Fibroblast of peridontal ligament (primary cell): Measurements from ENCODE around the gene NME7.
A peak's percentile ranks its signal among the peaks of the same experiment; 100 is the strongest.
"Not testable (repeated sequence)": the region's sequence is repeated elsewhere in the genome, so short reads cannot be mapped to it uniquely, and the experiment has no call there.

Experiments used
- DNase-seq: peaks from one replicate; pipeline ENCODE4 v3.0.0-alpha.2; 2010; ENCODE audit errors: extremely low read depth

Gene NME7

DNA sequence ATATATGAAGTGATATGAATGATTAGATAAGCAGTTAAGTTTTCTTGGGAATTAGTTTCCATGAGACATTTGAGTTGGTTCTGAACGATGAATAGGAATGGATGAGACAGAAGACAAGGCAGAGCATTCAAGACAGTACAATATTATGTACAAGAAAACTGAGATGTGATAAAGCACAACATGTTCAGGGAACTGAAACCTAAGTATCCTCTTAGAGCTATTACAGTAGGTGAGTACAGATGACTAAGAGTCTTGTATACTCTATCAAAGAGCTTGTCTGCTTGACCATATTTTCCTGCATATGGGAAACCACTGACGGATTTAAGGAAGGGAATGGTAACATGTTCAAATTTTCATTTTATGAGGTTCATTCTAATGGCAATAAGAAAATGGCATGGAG, 61.6 kb downstream of the NME7 start:
- DNase-seq = no peak

DNA sequence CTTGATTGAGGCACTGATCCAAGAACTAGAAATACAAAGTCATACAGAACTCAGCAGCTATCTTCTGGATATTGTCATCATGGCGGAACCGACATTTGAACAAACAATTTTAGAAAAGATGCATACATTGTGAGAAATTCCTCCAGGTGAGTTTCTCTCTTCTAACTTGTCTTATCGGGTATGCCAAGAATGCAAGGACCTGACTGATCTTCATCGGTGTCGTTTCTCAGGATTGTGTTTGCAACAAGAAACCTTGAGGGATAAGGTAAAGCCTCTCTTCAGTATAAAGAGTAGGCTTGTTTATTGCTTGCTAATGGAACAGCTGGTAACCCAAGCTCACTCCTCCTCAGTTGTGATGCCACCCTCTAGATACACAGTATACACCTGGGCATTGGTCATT, 62.2 kb downstream of the NME7 start:
- DNase-seq = no peak

DNA sequence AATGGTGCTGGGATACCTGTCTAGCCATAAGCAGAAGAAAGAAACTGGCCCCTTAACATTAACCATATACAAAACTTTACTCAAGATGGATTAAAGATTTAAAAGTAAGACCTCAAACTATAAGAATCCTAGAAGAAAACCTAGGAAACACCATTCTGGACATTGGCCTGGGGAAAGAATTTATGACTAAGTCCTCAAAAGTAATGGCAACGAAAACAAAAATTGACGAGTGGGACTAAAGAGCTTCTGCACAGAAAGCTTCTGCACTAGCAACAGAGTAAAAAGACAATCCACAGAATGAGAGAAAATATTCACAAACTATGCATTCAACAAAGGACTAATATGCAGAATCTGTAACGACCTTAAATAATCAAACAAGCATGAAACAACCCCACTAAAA, 66.7 kb downstream of the NME7 start:
- DNase-seq = no peak

DNA sequence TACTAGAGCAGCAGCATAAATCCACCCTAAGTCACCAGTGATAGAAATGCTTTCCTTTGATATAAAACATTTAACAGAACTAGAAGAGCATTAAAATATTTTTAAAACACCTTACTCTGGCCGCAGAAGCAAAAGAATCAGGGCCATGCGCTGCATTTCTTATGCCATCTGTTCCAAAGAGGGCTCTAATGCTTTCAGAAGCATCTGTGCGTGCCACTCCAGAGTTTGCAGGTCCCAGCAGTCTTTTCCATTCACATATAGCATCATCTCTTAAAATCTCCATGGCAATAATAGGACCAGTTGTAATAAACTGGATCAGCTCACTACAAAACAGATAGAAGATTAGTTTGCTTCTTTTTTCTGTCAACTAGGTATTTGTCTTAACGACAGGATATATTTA, 69.2 kb downstream of the NME7 start:
- no peak for DNase-seq

DNA sequence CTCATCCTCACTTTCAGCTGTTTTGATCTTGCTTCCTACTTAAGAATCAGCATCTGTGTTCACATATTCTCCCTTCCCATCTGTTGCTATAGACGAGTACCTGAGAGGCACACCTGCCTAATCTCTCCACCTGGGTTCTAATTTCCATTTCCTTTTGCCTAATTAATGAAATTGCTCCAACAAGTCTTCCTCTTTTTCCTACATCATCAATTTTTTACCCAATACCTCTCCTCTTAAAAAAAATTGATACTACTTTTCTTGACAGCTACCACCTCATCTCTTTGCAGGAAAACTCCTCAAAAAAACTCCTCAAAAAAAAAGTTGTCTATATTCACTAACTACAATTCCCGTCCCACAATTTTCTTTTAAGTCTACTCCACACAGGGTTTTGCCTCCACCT, 71.8 kb downstream of the NME7 start:
- DNase-seq = no peak

DNA sequence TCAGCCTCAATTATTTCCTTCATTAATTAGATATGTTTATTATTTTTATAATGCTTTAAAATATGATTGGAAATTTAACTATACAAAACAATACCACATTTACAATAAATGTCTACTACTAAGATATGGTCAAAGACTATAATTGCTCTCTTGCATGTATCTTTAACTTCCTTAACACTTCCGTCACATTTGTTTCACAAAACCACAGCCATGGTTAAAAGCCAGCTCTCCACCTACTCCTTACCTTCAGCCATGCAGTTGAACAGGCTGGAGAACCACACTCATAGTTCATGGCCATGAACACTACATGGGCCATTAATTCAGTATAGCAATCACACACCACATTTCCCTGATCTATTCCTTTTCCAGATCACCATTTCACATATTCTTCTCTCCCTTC, 72.2 kb downstream of the NME7 start:
- DNase-seq = no peak

DNA sequence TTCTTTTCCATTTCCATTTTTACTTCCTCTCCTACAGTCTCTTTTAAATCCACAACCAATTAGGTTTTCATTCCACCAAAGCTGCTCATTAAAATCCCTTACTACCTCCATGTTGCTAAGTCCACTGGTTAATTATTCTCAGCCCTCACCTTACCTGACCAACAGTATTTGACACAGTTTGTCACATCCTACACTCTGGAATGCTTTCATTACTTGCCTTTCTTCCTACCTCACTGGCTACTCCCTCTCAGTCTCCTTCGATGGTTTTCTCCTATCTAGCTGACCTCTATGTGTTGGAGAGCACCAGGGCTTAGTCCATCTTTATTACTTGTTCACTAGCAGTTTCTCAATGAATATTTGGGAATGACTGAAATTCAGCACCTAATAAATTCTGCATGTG, 78.6 kb downstream of the NME7 start:
- DNase-seq = no peak

DNA sequence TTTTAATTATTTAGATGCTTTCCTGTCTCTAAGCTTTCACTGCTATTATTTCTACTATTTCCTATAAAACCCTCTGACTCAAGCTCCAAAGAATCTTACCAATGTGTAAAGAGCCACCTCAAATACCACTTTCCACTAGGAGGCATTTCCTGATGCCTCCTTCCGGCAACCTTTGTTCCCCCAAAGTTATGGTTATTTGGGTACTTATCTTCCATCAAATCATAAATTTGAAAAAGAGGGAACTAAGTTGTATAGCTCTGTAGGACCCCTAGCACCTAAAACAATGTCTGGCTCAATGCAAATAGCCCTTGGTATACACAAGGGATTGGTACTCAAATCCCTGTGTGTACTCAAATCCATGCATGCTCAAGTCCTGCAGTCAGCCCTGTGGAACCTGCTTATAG, 79.6 kb downstream of the NME7 start:
- no peak for DNase-seq

DNA sequence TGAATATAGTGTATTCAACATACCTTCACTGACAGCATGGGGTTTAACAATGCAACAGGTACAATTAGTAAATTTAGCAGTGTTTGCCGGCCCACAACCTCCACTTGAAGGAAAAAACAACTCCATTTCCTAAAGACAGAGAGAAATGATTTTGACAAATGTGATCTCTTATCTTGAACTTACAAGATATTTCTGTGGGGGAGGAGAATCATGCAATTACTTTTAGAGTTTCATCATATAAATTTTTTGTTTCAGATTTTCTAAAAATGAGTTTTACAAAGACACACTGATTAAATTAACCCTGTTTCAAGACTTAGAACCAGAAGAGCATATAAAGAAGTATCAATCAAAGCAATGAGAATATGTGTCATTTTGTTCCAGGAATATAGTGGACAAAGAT, 80.3 kb downstream of the NME7 start:
- DNase-seq = no peak

DNA sequence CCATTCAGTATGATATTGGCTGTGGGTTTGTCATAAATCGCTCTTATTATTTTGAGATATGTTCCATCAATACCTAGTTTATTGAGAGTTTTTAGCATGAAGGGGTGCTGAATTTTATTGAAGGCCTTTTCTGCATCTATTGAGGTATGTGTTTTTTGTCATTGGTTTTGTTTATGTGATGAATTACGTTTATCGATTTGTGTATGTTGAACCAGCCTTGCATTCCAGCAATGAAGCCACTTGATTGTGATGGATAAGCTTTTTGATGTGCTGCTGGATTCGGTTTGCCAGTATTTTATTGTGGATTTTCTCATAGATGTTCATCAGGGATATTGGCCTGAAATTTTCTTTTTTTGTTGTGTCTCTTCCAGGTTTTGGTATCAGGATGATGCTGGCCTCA, 86.0 kb downstream of the NME7 start:
- DNase-seq = not testable (repeated sequence)

DNA sequence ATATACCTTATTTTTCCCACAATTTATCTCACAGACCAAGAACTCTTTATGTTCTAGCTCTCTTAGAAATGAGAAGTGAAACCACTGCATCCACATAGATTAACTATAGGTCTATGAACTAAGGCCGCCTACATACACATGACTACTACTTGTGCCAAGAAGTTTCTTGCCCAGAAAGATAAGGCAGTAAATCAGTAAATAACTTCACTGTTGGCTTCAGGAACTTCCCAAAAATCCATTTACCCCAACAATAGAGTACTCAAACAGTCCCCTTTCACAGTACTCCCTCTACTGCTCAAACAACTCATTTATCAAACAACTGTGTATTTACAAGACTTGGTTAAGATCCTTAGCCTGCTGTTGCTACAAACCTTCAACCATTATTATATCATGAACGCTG, 96.5 kb downstream of the NME7 start:
- no peak for DNase-seq

DNA sequence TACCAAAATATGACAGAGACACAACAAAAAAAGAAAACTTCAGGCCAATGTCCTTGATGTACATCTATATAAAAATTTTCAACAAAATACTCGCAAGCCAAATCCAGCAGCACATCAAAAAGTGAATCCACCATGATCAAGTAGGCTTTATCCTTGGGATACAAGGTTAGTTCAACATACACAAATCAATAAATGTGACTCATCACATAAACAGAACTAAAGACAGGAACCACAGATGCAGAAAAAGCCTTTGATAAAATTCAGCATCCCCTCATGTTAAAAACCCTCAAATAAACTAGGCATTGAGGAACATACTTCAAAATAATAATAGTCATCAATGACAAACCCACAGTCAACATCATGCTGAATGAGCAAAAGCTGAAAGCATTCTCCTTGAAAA, 101.5 kb downstream of the NME7 start:
- no peak for DNase-seq

DNA sequence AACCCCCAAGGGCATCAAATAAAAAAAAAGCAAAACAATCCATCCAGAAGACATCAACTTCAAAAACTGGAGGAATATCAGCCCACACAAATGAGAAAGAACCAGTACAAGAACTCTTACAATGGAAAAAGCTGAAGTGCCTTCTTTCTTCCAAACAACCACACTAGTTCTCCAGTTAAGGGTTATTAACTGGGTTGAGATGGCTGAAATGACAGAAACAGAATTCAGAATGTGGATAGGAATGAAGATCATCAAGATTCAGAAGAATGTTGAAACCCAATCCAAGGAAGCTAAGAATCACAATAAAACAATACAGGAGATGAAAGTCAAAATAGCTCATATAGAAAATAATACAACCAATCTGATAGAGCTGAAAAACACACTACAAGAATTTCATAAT, 104.5 kb downstream of the NME7 start:
- no peak for DNase-seq

DNA sequence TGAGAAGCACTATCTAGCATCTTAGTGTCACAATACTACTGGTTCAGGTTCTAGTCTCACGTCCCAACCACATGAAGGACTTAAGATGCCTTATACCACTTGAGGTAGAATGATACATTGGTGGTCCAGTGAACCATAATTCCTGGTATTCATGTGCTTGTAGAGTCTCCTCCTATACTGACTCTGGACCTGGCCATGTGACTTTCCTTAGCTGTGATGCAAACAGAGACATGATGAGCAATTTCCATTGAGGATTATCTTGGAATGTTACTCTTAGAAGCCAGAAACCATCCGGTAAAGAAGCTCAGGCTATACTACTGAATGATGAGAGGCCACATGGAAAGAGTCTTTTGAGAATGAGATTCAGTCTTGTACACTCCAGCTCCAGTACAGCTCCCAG, 105.7 kb downstream of the NME7 start:
- DNase-seq = no peak

DNA sequence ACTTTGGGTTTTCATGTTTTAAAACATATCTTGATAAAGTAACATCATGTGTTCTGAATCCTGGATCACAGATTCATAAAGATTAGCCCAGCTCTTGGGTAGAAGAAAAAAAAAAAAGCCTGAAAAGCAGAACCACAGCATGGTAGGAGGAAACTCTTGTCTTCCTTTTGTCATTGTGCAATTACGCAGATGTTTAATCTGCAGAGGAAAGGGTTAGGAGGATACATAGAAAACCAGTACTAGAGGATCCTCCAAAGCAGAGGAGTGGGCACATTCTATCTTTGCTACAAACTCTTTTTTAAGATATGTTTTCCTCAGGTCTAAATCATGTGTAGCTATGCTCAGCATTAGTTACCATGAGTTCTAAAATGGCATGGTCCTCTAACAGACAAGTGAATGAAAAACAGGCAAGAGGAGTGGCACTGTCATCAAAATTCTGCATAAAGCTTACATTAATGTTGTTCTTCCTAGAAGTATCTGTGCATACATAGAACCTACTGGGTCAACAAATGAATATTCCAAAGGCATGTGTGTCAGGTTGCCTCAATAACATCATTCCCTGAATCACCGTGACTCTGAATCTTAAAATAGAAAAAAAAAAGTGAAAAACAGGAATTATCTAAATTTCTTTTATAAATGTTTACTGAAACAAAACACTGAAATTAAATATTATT, 107.0 kb downstream of the NME7 start:
- no peak for DNase-seq

DNA sequence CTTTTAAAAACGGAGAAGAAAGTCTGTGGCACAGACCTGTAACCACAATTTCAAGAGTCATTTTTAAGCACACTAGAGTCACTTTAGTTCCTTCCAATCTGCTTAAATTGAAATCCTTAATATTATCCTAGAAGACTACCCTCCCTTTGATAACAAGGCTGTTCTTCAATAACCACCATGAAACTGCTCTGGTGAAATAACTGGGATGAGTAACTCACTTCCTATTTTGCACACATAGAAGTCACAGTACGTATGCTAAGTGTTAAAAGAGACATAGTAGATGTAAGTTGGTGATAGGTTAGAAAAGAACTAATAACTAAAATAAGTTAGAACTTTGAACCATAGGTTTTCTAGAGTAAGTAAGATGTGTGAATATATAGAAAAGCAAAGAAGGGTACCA, 107.8 kb downstream of the NME7 start:
- no peak for DNase-seq

DNA sequence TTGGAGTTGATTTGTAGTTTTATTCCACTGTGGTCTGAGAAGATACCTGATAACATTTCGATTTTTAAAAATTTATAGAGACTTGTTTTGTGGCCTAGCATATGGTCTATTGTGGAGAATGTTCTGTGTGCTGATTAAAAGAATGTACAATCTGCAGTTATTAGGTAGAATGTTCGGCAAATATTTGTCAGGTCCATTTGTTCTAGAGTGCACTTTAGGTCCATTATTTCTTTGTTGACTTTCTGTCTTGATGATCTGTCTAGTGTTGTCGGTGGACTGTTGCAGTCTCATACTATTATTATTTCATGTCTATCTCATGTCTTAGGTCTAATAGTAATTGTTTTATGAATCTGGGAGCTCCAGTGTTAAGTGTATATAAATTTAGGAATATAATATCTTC, 116.8 kb downstream of the NME7 start:
- DNase-seq = no peak

DNA sequence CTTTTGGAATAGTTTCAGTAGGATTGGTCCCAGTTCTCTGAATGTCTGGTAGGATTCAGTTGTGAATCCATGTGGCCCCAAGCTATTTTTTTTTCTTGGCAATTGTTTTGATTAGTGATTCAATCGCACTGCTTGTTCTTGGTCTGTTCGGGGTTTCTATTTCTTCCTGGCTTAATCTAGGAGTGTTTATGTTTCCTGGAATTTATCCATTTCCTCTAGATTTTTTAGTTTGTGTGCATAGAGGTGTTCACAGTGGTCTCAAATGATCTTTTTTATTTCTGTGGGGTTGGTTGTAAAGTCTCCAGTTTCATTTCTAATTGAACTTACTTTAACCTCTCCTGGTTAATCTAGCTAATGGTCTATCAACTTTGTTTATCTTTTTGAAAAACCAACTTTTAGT, 117.6 kb downstream of the NME7 start:
- DNase-seq = peak; percentile 16

DNA sequence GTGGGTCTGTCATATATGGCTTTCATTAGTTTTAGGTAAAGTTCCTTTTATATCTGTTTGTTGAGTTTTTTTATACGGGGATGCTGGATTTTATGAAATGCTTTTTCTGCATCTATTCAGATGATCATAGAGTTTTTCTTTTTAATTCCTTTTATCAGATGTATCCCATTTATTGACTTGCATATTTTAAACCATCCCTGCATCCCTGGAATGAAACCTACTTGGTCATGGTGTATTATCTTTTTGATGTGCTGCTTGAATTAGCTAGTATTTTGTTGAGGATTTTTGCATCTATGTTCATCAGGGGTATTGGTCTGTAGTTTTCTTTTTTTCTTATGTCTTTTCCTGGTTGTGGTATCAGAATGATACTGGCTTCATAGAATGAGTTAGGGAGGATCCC, 118.0 kb downstream of the NME7 start:
- DNase-seq = no peak

DNA sequence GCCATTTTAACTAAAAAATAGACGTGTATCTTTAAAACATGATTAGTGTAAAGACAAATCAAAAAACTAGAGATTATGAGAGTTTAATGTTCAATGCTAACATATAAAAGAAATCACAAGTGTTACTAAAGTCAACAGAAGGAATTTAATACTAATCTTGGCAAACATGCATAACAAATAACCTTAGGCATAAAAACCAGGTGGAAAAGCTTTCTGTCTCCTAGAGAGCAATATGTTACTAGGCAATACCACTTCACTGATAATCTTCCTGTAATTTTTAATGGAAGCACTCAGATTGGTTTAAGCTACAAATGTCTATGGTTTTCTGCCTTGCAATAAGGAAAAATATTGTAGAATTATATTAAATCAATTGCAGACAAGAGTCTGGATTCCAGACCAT, 121.9 kb downstream of the NME7 start:
- no peak for DNase-seq

DNA sequence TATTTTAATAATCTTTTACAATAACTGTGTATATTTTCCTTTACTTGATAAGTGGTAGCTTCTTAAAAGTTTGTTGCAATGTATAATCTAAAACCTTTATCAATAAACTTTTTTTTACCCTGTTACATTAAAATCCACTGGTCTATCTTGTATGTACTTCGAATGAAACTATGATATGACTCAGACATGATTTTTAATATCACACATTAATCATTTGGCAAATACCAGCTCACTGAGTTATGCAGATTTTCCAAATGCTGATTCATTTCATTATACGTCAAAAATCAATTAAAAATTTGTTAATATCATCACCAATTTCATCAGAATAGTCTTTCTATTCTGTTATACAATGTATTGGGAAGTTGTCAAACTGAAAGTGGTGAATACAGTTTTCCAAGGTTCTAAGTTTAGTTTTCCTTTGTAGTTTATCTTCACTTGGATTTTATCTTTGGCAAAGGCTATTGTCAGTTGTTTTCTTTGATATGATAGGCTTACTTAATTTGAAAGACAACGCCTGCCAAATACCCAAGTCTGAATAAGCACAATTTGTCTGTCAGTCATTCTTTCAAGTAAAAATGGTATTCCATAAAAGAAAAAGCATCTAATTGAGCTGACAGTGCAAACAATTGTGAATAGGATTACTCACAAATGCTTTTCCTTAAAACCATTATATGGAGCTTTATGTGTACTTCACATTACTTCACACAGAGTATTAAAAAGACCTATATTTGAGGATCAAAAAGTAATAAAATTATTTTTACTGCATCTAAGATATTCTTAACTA, 127.0 kb downstream of the NME7 start:
- peak; percentile 41 for DNase-seq

DNA sequence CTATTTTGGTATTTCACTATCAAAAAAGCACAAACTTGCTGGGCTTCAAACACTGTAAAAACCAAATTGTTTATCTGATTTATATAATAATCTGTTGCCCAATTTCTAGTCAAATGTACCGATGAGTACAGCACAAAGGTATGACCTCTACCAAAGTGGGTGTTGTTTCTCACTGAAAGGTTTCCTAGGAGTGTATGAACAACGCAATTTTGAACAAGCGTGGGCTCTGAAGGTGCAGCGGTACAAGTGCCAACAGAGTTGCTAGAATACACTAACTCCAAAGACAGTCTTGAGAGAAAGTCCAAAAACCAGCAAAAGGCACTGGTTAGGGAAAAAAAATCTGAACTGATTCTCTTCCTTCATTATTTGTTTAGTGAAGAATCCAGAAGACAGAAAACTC, 130.7 kb downstream of the NME7 start:
- no peak for DNase-seq

DNA sequence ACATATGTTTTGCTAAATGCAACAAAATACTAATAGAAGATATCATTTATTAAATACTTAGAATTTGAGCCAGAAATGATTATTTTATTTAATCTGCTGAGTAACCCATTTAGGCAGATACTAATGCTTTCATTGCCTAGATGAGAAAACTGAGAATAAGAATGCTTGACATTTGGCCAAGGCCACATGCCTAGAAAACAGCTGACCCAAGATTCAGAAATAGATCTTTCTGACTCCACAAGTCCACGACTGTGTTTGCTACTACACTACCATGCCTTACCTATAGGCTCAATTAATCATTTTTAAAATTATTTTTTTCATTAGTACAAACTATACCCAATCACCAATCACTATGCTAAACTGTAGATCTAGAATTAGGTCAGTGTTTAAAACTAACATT, 131.5 kb downstream of the NME7 start:
- peak; percentile 54 for DNase-seq

DNA sequence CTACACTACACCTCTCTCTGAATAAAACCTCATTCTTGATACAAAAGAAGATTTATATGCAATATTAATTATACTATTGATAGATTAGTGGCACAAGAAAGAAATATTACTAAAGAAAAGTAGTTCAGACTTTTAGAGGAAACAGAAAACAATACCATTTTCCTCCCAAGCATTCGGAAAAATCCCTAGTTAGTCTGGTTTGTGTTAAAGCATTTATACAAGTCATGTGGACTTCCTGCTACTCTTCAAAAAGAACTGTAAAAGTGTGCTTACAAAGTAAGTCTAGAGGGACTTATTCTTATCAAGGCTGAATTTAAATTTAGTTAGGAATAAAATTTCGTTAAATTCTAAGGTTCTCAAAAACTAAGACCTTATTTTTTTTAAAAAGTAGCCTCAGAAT, 132.0 kb downstream of the NME7 start:
- no peak for DNase-seq
